Lower leg skin (tissue), 4 donors: Measurements from ENCODE around the gene COL4A1. TPM values are rescaled to one million over a fixed set of nuclear protein-coding genes. Genes with fewer than 3 reads are reported as not detected.

Experiments
- DNase-seq, 2 donors: peaks; one replicate each; pipeline ENCODE4 v3.0.0-alpha.2; 2019; ENCODE audit warnings: low spot score in 2 of 2
- H3K4me3 ChIP-seq: fragments of 200-600 bp; sonication (generic); 2 replicates; pipeline ENCODE4 v1.5.1; 2017; ENCODE audit warnings: mild to moderate bottlenecking, low read depth; ENCODE audit not compliant: poor library complexity, severe bottlenecking
- CTCF ChIP-seq, 3 donors: fragments of 450-650 bp; IDR thresholded peaks; one replicate each; pipeline ENCODE4 v1.5.1; 2016; ENCODE audit warnings: antibody characterized with exemption in 3 of 3, mild to moderate bottlenecking in 3 of 3, moderate library complexity in 2 of 3
- POLR2A ChIP-seq, 2 donors: fragments of 450-650 bp; IDR thresholded peaks; one replicate each; pipeline ENCODE4 v1.6.1; 2016 to 2017; ENCODE audit warnings: antibody characterized with exemption in 2 of 2, mild to moderate bottlenecking in 1 of 2, moderate library complexity in 1 of 2
- WGBS, 2 donors: methylation state at CpG; one replicate each; pipeline ENCODE4 v1.1.5; 2018; 5-methylcytosine and 5-hydroxymethylcytosine counted together
- intact Hi-C: fragments of 100-400 bp; cut with DNase I; formaldehyde crosslinking; loops from one replicate; pipeline ENCODE4 v1.15.0; 2023; ENCODE audit warnings: low total_unique reads
- total RNA-seq, 4 donors: library from RNA; depleted of rRNA; stranded (reverse); fragments of >200 nt; gene quantifications; one replicate each; pipeline ENCODE4 v1.1.0, GENCODE V29; 2016

The COL4A1 gene
- total RNA-seq, 4 donors from 2014 or later: 41.0 to 105 (median 56.7) TPM

DNA sequence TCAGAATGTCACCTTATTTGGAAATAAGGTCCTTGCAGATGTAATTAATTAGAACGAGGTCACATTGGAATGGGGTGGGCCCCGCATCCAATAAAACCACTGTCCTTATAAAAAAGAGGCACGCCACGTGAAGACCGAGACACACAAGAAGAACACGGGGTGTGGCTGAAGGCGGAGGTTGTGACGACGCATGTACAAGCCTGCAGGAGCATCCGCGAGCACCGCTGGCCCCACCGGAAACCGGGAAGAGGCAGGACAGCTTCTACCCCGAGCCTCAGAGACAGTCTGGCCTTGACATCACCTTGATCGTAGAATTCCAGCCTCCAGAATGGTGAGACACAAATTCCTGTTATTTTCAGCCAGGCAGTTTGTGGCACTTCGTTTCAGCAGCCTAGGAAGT is 177.9 kb downstream of the COL4A1 start:
- no peak for TF ChIP-seq CTCF (IDR thresholded peaks at IDR 0.05)
- TF ChIP-seq POLR2A (IDR thresholded peaks at IDR 0.05): no peak
- WGBS, 2 donors: 86 to 88% methylated on average over 17 of the region's 17 CpGs
- H3K4me3 ChIP-seq: no peak overlapping the region
- DNase-seq: peak in 1 of 2 donors; percentile 81
- intact Hi-C loops: no loop called here

- no peak overlapping the region for H3K4me3 ChIP-seq
- intact Hi-C loops: no loop called here
- no peak for TF ChIP-seq POLR2A (IDR thresholded peaks at IDR 0.05)
- no peak for TF ChIP-seq CTCF (IDR thresholded peaks at IDR 0.05)
- DNase-seq: no peak
- WGBS, 2 donors: 75 to 86% methylated on average over 8 of the region's 8 CpGs
Observed at GRCh38 chr13:110128546-110128945, 178.4 kb downstream of the COL4A1 start.

- DNase-seq: no peak
Observed at GRCh38 chr13:110127986-110128511, 178.9 kb downstream of the COL4A1 start.

DNA sequence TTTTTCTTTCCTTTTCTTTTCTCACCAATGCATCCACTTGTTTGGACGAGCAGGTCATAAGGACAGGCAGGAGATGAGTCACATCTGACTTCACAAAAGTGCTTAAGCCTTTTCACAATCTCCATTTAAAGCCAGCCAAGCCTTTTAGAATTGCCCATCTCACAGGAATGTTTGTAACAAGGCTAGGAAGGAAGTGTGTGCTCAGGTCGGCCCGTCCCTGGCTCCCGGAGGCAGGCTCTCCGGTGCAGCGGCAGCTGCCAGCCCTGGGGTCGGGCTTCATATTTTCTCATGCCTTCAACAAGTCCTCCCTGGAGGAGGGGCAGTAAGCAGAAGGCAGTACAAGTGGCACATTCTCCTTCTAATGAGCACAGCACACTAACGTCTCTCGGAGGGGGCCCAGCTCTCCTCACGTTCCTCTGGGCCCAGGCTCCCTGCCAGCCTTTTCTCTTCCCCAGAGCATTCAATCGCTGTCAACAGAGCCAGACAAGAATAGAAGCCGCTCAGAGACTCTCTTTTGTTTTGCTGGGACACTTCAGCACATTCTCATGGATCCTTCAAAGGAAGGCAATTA is 180.5 kb downstream of the COL4A1 start:
- intact Hi-C loops: no loop called here
- WGBS, 2 donors: 6 to 8% methylated on average over 12 of the region's 12 CpGs
- H3K4me3 ChIP-seq: no peak overlapping the region

More at GRCh38 chr13:110127986-110128511, 178.9 kb downstream of the COL4A1 start:
- WGBS, 2 donors: 60 to 70% methylated on average over 6 of the region's 6 CpGs
- intact Hi-C loops: no loop called here
- no peak for TF ChIP-seq POLR2A (IDR thresholded peaks at IDR 0.05)
- no peak for TF ChIP-seq CTCF (IDR thresholded peaks at IDR 0.05)
- no peak overlapping the region for H3K4me3 ChIP-seq

GRCh38 chr13:110125613-110126272 is 181.2 kb downstream of the COL4A1 start:
- H3K4me3 ChIP-seq: no peak overlapping the region
- DNase-seq: peak; percentile 5 to 64
- WGBS, 2 donors: 96 to 97% methylated on average over 10 of the region's 10 CpGs
- intact Hi-C loops: no loop called here
- no peak for TF ChIP-seq POLR2A (IDR thresholded peaks at IDR 0.05)
- no peak for TF ChIP-seq CTCF (IDR thresholded peaks at IDR 0.05)

More for the DNA sequence above, 180.5 kb downstream of the COL4A1 start:
- TF ChIP-seq POLR2A (IDR thresholded peaks at IDR 0.05) (no peak), CTCF (IDR thresholded peaks at IDR 0.05) (no peak)
- peak in 1 of 2 donors; percentile 86 for DNase-seq
